ENCODE data around the gene LCORL. TPM values are rescaled to one million over a fixed set of nuclear protein-coding genes. Genes with fewer than 3 reads are reported as not detected.

Gene LCORL
- total and polyA plus RNA-seq, 2 experiments from 2014 or later, result 21.0 to 28.7 TPM

- TF ChIP-seq ZNF331 (CRISPR knock-in tag; IDR thresholded peaks at IDR 0.05; ENCODE audit: low read depth), result no peak
- no peak for TF ChIP-seq POLR2AphosphoS5 (IDR thresholded peaks at IDR 0.05; ENCODE audit: low read depth)
- TF ChIP-seq ZNF114 (CRISPR knock-in tag; IDR thresholded peaks at IDR 0.05), result no peak
- TF ChIP-seq JUNB (IDR thresholded peaks at IDR 0.05; ENCODE audit: unreplicated experiment), result no peak
Observed at GRCh38 chr4:17915439-17915838, 106.1 kb downstream of the LCORL start (continued).

GRCh38 chr4:17912011-17912410 is 109.5 kb downstream of the LCORL start:
- H3K4me1 Mint-ChIP-seq, result no peaks in the 10 kb centered on the region
- no peaks in the 10 kb centered on the region for H3K36me3 ChIP-seq (ENCODE audit: insufficient read depth)

More at GRCh38 chr4:17912011-17912410, 109.5 kb downstream of the LCORL start:
- Histone ChIP-seq H3K4me1 (ENCODE audit: insufficient read depth) (no peaks in the 10 kb centered on the region), H3K79me2 (replicated peaks; ENCODE audit: insufficient read depth) (no peaks in the 10 kb centered on the region), H4K20me1 (replicated peaks; ENCODE audit: insufficient read depth) (no peaks in the 10 kb centered on the region), H3K27me3 (ENCODE audit: insufficient read depth) (no peaks in the 10 kb centered on the region), H3K4me2 (no peak overlapping the region), H3K27ac (ENCODE audit: low read depth) (no peak overlapping the region), H3K4me3 (no peak overlapping the region), H2AFZ (no peak overlapping the region), H3K9me2 (ENCODE audit: insufficient read depth) (0 out of 2 replicates have a peak, but pooled peaks cover 13% of the 10 kb centered on the region), H3F3A (replicated peaks; ENCODE audit: low read depth) (no peaks in the 10 kb centered on the region)
- Mint-ChIP-seq H3K36me3 (ENCODE audit: low read depth) (peaks cover 13% of the 10 kb centered on the region), H3K27me3 (ENCODE audit: insufficient read depth, low read depth, poor library complexity) (peaks cover 6% of the 10 kb centered on the region), H3K27ac (no peak overlapping the region), H3K4me3 (no peak overlapping the region), H3K9me3 (no peaks in the 10 kb centered on the region; the same call in 2 of the 3 replicates)
- ATAC-seq (no peak), DNase-seq (ENCODE audit: low spot score) (no peak)
- TF ChIP-seq EZH2phosphoT487 (IDR thresholded peaks at IDR 0.05; ENCODE audit: unreplicated experiment) (no peak), CREB1 (CRISPR knock-in tag; IDR thresholded peaks at IDR 0.05; ENCODE audit: low read depth) (no peak), ZNF462 (CRISPR knock-in tag; IDR thresholded peaks at IDR 0.05) (no peak), ZNF331 (CRISPR knock-in tag; IDR thresholded peaks at IDR 0.05; ENCODE audit: low read depth) (no peak), POLR2AphosphoS5 (IDR thresholded peaks at IDR 0.05; ENCODE audit: low read depth) (no peak), EZH2 (IDR thresholded peaks at IDR 0.05; ENCODE audit: low read depth, unreplicated experiment) (no peak), ETS1 (IDR thresholded peaks at IDR 0.05) (no peak), STAT1 (IDR thresholded peaks at IDR 0.05; ENCODE audit: unreplicated experiment) (no peak), REST (IDR thresholded peaks at IDR 0.05; ENCODE audit: unreplicated experiment) (no peak), JUNB (IDR thresholded peaks at IDR 0.05; ENCODE audit: unreplicated experiment) (no peak), ZNF114 (CRISPR knock-in tag; IDR thresholded peaks at IDR 0.05) (no peak), NANOG (IDR thresholded peaks at IDR 0.05; ENCODE audit: borderline replicate concordance) (no peak), CTCF (conservative IDR thresholded peaks at IDR 0.05; ENCODE audit: low read depth in 2 of 2) (no peak)
